Stimulated activated CD4-positive, alpha-beta T cell treated with anti-CD3 and anti-CD28 coated beads, Interleukin-4, amount 100 ng/mL, for 24 hours (primary cell): ENCODE data around the gene PEX16.

Experiments
- DNase-seq: peaks from one replicate; pipeline ENCODE4 v3.0.0-alpha.2; 2020

PEX16 gene

DNA sequence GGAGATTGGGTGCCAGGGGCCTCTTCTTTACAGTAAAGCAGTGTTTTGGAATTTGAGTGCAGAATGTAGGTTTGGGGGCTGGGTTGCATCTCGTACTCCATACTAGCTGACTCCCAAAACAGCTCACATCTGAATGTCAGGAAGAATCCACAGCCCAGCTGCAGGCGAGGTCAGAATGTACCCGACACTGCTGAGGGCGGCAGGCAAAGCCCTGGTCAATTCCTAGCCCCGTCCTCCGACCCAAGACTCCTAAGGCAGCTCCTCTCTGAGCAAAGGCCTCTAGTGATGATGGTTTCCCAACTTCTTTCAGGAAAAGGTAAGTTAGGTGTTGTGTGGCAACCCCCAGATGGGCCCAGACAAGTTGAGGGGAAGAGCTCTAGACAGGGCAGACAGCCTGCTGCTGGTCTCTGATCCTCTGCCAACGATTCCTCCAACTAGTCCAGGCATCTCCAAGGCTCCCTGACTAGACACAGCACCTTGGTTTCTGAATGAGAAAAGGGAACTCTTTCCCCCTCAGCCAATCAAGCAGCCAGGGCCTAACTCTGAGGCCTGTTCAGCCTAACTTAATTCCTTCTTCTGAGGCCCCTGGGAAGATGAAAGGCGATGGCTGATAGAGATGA is 13.4 kb upstream of the PEX16 start:
- DNase-seq = no peak

DNA sequence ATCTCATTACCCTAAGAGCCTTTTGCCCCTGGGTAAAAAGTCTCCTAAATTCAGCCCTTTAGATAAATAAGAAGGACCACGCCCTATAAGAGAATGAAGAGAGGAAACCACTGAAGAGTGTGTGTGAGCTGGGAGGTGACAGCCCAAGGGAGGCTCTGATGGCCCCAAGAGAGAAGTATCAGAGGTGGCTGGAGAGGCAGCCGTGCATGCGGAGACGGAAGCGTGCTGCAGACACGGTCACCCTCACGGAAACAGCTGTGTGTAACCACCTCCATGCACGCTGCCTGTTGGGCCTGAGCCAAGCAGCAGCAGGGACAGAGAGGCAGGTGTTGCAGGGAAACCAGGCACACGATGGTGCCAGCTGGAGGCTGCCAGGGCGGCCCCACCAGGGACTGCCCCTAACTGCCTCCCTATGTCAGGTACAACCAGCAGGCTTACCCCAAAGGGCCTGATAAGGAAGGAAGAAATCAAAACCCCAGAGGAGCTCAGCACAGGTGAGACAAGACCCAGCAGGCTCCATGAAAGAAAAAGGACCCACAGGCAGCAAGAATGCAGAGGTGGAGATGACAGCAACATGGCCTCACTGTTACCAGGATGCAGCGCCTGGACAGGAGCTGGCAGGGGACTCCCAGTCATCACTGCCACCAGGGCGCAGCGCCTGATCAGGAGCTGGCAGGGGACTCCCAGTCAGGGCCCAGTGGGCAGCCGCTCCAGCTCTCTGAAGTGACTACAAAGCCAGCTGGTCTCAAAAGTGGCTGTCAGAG is 12.5 kb upstream of the PEX16 start:
- no peak for DNase-seq

DNA sequence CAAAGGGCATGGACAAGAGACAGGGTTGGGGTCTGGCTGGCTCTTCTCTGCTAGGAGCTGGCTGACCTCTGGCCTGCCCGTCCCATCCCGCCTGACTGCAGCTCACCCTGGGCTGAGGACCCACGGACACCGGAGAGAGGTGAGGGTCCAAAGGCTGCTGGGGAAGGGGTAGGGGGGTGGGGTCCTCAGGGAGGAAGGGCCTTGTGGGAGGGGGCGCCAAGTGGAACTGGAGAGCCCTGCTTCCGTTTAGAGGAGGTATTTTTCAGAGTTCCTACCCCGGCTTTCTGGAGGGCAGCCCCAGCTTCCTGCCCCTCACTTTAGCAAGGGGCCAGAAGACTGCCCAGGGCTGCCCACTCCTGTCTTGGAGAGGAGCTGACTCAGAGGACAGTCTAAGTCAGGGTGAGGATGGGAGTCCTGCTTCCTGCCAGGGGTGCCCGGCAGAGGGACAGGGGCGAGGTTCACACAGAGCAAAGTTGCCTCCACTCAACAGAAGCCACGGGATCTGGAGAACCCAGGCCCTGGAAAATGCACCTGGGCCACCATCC is 11.9 kb upstream of the PEX16 start:
- DNase-seq = no peak

DNA sequence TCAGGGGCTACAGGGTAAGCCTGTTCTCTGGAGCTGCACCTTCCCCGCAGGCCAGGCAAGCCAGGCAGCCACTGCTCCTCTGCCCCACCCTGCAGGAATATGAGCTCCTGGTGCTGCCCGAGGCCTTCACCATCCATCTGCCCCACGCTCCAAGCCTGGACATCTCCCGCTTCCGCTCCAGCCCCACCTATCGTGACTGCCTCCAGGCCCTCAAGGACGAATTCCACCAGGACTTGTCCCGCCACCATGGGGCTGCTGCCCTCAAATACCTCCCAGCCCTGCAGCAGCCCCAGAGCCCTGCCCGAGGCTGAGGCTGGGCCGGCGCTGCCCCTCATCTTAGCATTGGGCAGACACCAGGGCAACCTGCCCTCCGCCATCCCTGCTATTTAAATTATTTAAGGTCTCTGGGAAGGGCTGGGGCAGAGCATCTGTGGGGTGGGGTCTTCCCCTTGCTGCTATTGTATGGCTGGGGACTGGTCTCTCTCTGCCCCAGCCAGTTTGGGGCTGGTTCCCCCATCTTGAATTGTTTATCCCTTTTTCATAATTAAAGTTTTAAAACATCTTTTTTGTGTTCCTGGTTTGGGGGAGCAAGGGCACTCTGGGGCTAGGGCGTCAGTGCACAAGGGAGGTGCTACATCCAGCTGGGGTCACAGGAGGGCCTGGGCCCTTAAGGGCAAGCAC is 11.0 kb upstream of the PEX16 start:
- DNase-seq = no peak

DNA sequence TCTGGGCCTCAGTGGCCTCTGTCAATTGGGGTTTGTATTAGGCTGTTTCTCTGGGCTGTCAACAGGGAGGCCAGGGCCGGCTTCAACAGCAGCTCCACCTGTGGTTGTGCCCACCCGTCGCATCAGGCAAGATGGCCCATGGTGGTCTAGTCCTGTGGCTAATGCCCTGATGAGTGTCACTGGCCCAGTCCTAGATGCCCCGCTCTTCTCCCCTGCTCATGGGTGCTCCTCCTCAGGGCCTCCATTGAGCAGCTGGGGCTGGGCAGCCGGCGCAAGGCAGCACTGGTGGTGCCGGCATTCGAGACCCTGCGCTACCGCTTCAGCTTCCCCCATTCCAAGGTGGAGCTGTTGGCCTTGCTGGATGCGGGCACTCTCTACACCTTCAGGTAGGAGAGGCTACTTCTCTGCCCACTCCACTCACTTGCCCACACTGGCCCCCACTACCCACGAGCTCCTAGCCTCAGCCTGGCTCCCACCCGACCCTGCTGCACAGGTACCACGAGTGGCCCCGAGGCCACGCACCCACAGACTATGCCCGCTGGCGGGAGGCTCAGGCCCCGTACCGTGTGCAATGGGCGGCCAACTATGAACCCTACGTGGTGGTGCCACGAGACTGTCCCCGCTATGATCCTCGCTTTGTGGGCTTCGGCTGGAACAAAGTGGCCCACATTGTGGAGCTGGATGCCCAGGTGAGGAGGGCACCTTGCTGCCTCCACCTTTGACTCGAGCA is 10.2 kb upstream of the PEX16 start:
- no peak for DNase-seq

DNA sequence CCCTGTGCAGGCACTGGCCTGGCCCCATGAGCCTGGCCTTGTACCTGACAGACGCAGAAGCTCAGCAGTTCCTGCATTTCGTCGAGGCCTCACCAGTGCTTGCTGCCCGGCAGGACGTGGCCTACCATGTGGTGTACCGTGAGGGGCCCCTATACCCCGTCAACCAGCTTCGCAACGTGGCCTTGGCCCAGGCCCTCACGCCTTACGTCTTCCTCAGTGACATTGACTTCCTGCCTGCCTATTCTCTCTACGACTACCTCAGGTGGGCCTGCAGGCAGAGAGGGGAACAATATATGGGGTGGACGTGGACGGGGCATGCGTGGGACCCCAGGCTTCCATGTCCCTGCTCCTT is 9.6 kb upstream of the PEX16 start:
- DNase-seq = no peak

DNA sequence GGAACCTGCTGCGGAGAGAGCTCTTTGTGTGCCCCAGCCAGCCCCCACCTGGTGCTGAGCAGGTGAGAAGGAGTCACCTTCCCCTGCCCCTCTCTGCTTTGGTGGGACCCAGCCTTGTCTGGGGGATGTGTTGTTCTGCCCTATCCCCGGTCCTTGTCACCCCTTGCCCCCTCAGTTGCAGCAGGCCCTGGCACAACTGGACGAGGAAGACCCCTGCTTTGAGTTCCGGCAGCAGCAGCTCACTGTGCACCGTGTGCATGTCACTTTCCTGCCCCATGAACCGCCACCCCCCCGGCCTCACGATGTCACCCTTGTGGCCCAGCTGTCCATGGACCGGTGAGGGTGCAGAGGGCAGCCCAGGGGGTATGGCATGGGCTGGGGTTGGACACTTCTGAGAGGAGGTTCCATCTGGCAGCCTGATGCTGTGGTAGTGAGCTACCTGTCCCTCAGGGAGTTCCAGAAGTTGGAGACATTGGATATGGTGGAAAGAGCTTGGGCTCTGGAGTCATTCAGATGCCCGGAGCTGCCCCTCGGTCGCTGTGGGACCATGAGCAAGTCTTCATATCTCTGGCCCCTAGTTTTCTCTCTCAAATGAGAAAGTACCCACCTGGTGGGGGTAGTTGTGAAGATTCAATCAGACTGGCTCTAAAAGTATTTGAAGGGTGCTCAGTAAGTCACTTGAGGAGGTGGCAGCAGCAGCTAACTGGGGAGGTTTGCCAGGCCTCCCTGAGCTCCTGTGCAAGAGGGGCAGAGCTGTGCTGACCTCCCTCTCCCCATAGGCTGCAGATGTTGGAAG is 9.1 kb upstream of the PEX16 start:
- no peak for DNase-seq

DNA sequence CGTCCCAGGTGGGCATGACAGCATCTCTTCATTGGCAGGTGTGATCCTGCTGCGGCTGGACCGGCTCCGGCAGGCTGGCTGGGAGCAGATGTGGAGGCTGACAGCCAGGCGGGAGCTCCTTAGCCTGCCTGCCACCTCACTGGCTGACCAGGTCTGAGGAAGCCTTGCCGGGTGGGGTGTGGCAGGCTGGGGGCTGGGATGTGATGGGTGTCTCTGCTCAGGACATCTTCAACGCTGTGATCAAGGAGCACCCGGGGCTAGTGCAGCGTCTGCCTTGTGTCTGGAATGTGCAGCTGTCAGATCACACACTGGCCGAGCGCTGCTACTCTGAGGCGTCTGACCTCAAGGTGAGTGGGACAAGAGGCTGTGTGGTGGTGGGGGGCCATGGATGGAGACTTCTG is 8.3 kb upstream of the PEX16 start:
- DNase-seq = no peak

DNA sequence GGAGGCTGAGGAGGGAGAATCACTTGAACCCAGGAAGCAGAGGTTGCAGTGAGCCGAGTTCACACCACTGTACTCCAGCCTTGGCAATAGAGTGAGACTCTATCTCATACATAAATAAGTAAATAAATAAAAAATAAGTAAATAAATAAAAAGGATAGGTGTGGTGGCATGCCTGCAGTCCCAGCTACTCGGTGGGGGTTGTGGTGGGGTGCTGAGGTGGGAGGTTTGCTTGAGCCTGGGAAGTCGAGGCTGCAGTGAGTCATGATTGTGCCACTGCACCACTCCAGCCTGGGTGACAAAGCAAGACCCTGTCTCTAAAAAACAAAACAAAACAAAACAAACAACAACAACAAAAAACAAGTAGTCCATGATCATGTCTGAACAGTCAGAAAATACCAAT is 7.9 kb upstream of the PEX16 start:
- no peak for DNase-seq

DNA sequence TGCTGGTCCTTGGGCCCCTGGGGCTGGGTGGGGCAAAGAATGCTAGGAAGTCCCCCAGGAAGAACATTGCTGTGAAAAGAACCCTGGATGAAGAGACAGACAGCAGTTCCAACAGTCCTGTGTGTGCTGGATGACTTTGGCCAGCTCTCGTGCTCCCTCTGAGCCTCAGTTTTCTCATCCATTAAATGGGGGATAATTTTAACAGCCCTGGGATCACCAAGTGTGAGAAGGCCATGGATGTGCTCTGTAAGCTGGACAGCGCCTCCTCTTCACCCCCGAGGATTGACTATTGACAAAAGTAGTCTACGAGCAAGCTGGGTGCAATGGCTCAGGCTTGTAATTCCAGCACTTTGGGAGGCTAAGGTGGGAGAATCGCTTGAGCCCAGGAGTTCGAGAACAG is 7.2 kb upstream of the PEX16 start:
- no peak for DNase-seq

DNA sequence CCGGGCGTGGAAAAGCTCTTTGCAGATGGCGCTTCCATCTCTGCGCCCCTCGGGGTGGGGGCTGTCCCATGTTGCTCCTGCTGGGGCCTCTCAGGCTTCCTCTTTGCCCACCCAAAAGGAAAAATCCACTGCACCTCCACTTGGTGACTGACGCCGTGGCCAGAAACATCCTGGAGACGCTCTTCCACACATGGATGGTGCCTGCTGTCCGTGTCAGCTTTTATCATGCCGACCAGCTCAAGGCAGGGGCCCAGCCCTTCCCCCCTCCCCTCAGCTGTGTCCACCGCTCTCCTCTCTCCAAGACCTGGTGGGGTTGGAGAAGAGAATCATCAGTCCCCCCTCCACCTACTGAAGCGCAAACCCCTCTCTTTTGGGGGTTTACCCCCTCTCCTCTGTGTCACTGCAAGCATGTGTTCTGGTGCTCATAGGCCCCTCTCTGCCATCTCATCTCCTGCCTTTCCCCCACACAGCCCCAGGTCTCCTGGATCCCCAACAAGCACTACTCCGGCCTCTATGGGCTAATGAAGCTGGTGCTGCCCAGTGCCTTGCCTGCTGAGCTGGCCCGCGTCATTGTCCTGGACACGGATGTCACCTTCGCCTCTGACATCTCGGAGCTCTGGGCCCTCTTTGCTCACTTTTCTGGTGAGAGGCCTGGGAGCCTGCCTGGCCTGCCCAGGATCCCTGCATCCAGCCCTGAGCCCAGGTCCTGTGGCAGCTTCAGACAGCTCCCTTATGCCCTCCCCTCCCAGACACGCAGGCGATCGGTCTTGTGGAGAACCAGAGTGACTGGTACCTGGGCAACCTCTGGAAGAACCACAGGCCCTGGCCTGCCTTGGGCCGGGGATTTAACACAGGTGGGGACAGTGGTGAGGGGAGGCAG is 6.6 kb upstream of the PEX16 start:
- no peak for DNase-seq

DNA sequence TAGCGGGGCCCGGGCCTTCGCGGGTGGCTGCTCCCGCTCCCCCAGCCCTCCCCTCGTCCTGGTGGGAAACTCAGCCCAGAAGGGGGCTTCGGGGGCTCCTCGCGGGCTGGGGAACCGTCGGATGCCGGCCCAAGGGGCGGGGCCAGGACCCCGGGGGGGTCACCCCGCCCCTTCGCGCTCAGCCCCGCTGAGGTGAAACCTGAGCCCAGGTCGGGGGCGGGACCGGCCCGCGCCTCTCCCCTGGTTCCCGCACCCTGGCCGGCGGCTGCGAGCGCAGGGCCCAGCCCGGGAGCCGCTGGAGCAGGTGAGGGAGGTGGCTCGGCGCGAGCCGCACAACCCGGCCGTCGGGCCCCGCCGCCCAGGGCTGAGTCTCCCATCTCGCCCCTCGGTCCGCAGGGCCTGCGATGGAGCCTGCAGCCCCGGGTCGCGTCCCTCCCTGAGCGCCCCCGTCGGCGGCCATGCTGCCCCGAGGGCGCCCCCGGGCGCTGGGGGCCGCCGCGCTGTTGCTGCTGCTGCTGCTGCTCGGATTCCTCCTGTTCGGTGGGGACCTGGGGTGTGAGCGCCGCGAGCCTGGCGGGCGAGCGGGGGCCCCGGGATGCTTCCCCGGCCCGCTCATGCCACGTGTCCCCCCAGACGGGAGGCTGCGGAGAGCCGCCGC is 4.9 kb upstream of the PEX16 start, which contains the start of gene LARGE2:
Gene LARGE2, plus strand, starts transcription at position 232 of the 658 bp plus-strand sequence. Its CDS starts 227 bp downstream, at position 459.
- DNase-seq = no peak

DNA sequence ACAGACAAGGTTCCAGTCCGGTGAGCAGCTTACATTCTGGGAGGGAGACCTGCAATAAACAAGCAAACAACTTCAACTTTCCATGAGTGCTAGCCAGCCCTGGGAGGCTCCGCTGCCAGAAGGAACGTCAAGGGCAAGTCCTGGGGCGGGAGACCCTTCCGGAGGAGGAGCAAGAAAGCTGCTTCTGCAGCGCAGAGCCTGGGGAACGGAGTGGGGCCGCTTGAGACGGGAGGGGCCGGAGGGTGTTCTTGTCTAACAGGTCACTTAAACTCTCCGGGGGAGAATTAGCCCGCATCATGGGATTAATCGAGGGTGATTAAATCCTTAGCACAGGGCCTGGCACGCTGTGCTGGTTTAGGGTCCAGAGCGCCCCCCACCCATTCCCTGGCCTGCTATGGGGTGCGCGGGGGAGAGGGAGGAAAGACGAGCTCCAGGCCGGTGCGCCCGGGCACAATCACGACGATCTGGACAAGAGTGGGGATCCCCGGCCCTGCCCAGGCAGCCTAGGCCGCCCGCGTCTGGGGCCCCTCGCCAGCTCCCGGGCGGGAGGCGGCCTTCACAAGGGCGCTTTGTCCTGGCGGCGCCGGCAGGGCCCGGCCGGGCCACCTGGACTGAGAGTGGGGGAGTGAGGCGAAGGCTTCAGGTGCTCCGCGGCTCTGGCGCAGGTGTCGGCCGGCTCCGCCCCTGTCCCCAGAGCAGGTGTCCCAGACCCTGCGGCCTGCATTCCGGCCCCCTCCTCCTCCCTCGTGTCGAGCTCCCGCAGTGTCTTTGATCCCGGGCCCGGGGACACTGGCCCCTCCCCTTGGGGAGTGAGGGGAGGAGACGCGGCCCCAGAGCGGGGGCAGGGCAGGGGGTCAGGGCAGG is 4.1 kb upstream of the PEX16 start:
- no peak for DNase-seq

DNA sequence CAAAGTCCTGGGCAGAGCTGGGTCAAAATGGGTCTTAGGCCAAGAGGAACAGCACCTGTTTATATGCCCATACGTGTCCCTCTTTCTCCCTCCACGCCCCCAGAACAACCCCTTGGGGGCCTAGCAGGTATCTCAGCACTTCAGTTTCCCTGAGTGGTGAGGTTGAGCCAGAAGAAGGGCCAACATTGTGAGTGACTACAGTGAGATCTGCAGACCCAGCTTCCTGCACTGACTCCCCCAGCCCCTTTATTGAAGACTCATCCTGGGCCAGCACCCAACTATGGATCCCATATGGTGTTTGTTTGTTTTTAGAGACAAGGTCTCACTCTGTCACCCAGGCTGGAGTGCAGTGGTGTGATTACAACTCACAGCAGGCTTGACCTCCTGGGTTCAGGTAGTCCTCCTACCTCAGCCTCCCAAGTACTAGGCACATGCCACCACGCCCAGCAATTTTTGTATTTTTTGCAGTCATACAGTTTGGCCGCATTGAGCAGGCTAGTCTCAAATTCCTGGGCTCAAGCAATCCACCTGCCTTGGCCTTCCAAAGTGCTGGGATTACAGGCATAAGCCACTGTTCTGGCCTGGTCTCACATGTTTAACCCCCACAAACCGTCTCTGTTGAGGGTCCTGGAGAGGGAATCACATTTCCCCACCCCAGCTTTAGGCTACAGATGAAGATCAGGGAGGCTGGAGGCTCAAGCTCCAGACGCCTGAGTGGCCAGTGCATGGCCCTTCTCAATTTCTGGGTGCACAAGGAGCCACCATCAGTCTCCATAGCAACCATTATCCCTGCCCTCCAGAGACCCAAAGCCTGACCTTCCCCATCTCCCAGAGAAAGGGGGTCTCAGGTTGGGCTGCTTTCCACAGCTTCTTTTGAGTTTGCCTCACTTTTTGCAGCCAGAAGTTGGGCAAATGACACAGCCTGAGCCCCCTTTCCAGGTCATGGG is 3.1 kb upstream of the PEX16 start:
- DNase-seq = no peak

DNA sequence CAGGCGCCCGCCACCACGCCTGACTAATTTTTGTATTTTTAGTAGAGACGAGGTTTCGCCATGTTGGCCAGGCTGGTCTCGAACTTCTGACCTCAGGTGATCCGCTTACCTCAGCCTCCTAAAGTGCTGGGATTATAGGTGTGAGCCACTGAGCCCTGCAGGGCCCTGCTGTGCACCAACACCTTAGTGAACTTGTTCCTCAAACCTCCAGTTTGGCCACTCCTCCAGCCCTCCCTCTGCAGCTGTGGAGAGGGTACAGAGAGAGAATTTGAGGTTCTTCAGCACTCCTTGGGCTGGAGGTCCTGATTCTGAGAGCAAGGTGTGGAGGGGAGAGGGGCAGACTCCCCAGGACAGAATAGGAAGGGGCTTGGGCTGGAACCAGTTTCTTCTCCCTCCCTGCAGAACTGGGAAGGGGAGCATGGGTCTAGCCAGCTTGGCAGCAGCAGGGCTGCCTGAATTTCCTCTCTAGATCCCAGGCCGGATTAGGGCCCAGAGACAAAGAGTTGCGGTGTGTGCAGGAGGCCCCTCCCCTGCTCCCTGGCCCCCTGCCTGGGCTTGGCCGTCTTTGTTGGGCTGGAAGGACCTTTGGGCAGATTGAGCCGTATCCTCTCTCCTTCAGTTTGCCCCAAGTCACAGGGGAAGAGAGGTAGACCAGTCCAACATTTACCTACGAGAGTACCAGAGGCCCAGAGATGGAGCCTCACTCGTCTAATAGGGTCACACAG is 2.3 kb upstream of the PEX16 start:
- no peak for DNase-seq

DNA sequence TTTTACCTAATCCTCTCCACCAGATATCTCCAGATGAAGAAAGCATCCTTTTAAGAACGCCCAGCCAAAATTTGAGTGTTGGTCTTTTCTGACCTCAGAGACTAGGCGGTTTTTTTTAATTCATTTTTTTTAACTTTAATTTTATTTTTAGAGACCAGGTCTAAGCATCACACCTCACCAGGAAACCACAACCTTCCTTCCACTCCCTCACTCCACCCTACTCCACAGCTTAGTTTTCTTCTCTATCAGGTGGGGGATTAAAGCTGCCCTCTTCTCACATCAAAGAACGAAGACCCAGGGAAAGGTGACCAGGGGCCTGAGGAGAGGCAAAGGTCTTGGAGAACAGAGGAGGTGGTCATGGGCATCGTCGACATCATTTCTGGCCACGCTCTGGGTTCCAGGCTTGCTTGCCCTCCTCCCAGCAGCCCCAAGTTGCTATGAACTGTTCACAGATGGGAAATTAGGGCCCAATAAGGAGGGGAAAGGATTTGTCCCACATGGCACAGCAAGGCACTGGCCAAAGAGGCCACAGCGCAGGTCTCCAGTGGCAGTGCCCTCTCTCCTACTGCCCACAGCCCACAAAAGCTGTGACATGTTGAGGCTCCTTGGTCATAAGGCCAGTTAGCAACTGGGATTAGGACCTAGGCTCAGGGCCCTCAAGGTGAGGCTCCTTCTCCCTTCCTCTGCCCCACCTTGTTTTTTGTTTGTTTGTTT is 1.4 kb upstream of the PEX16 start:
- no peak for DNase-seq

DNA sequence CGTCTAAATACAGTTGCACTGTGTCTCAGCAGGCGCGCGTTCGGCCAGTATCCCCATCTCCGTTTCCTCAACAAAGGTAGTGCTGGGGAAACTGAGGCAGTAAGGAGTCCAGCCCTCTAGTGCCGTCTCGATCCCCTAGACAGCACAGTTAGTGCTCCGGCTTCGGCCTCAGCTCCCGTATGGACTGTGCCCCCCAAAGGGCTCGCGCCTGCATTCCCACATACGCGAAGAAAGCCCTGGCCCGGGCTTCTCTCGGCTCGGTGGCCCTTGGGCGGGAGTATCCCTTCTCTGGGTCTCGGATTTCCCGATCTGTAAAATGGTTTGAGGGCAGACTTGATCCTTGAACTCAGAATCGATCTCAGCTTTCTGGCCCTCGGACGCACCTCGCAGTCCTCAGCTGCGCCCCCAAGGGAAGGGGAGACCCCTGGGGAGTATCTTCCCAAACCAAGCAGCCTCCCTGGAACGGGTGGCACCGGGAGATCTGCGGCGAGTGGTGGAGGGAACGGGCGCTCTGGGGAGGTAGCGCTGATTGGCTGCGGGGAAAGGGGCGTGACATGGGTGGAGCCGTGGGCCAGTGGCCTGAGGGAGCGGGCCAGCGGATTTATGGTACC is 759 bp upstream of the PEX16 start:
- DNase-seq = peak; percentile 71
